ENCODE data around the gene CCDC181.
"Not testable (repeated sequence)": the region's sequence is repeated elsewhere in the genome, so short reads cannot be mapped to it uniquely, and the experiment has no call there.

Gene CCDC181

GRCh38 chr1:169456029-169456428 is 28.8 kb upstream of the CCDC181 start:
- H3K27ac ChIP-seq, result no peak overlapping the region
- TF ChIP-seq ZFX (IDR thresholded peaks at IDR 0.05; ENCODE audit: borderline replicate concordance) (no peak), CTCF (IDR thresholded peaks at IDR 0.05) (no peak)

GRCh38 chr1:169452921-169453320 is 25.6 kb upstream of the CCDC181 start:
- no peak overlapping the region for H3K27ac ChIP-seq
- TF ChIP-seq CTCF (IDR thresholded peaks at IDR 0.05) (no peak), ZFX (IDR thresholded peaks at IDR 0.05; ENCODE audit: borderline replicate concordance) (no peak)

- TF ChIP-seq CTCF (IDR thresholded peaks at IDR 0.05) (no peak), ZFX (IDR thresholded peaks at IDR 0.05; ENCODE audit: borderline replicate concordance) (no peak)
- H3K27ac ChIP-seq, result no peak overlapping the region
Observed at GRCh38 chr1:169451218-169451824, 24.0 kb upstream of the CCDC181 start.

- no peak for TF ChIP-seq CTCF (IDR thresholded peaks at IDR 0.05)
- TF ChIP-seq ZFX (IDR thresholded peaks at IDR 0.05; ENCODE audit: borderline replicate concordance), result no peak
- H3K27ac ChIP-seq, result no peak overlapping the region
Observed at GRCh38 chr1:169443923-169444322, 16.6 kb upstream of the CCDC181 start.

- no peak for TF ChIP-seq ZFX (IDR thresholded peaks at IDR 0.05; ENCODE audit: borderline replicate concordance)
- TF ChIP-seq CTCF (IDR thresholded peaks at IDR 0.05), result no peak
- no peak overlapping the region for H3K27ac ChIP-seq
Observed at GRCh38 chr1:169426174-169426705, 1.0 kb downstream of the CCDC181 start.

GRCh38 chr1:169421309-169421708 is 6.0 kb downstream of the CCDC181 start:
- no peak overlapping the region for H3K27ac ChIP-seq
- TF ChIP-seq CTCF (IDR thresholded peaks at IDR 0.05), result no peak
- TF ChIP-seq ZFX (IDR thresholded peaks at IDR 0.05; ENCODE audit: borderline replicate concordance), result no peak

- no peak for TF ChIP-seq CTCF (IDR thresholded peaks at IDR 0.05)
- TF ChIP-seq ZFX (IDR thresholded peaks at IDR 0.05; ENCODE audit: borderline replicate concordance), result no peak
- no peak overlapping the region for H3K27ac ChIP-seq
Observed at GRCh38 chr1:169414952-169415351, 12.3 kb downstream of the CCDC181 start.

- H3K27ac ChIP-seq, result not testable (repeated sequence)
Observed at GRCh38 chr1:169408340-169408739, 18.9 kb downstream of the CCDC181 start.

GRCh38 chr1:169402578-169402977 is 24.7 kb downstream of the CCDC181 start:
- not testable (repeated sequence) for H3K27ac ChIP-seq

Measured in 22Rv1 (cell line).